Right atrium auricular region (tissue), 2 donors: ENCODE measurements around the gene METRN. TPM values are rescaled to one million over a fixed set of nuclear protein-coding genes. Genes with fewer than 3 reads are reported as not detected.

Experiments
- DNase-seq: peaks from one replicate; pipeline ENCODE4 v3.0.0-alpha.2; 2019; ENCODE audit warnings: low spot score
- H3K27ac ChIP-seq, 2 donors: fragments of 200-600 bp; sonication (generic); 1 replicate in 1 of 2; 2 replicates in 1 of 2; pipeline ENCODE4 v1.5.1; 2016 to 2019
- H3K27me3 ChIP-seq, 2 donors: fragments of 200-600 bp; sonication (generic); one replicate each; pipeline versions ENCODE4 v1.5.1 to v1.6.0; 2017 to 2019
- H3K36me3 ChIP-seq: fragments of 200-600 bp; sonication (generic); one replicate; pipeline ENCODE4 v1.5.1; 2016
- H3K4me1 ChIP-seq, 2 donors: fragments of 200-600 bp; sonication (generic); one replicate each; pipeline versions ENCODE4 v1.5.1 to v1.6.0; 2017 to 2019
- H3K4me3 ChIP-seq, 2 donors: fragments of 200-600 bp; sonication (generic); 1 replicate in 1 of 2; 2 replicates in 1 of 2; pipeline ENCODE4 v1.5.1; 2017 to 2019; ENCODE audit warnings: mild to moderate bottlenecking in 1 of 2, moderate library complexity in 1 of 2
- H3K9me3 ChIP-seq, 2 donors: fragments of 200-600 bp; sonication (generic); one replicate each; pipeline ENCODE4 v1.5.1; 2019
- CTCF ChIP-seq, 2 donors: fragments of 200-600 bp; sonication (generic); IDR thresholded peaks; one replicate each; pipeline ENCODE4 v1.5.1; 2019; ENCODE audit warnings: antibody characterized with exemption in 2 of 2
- total RNA-seq, 2 donors: library from RNA; depleted of rRNA; stranded (reverse); fragments of >200 nt; gene quantifications; one replicate each; pipeline ENCODE4 v1.1.0, GENCODE V29; 2016

The METRN gene
- total RNA-seq, 2 donors from 2014 or later = 58.9 to 61.3 TPM

- H3K36me3 ChIP-seq = peaks cover 56% of the 10 kb centered on the region
- H3K27ac ChIP-seq = no peak overlapping the region
- peaks cover 0 to 5% of the 10 kb centered on the region in 2 donors for H3K4me1 ChIP-seq
- no peaks in the 10 kb centered on the region for H3K27me3 ChIP-seq
- no peak for TF ChIP-seq CTCF (IDR thresholded peaks at IDR 0.05)
- no peaks in the 10 kb centered on the region for H3K9me3 ChIP-seq
- no peak for DNase-seq
- no peak overlapping the region for H3K4me3 ChIP-seq
These were observed 18.7 kb downstream of the METRN start for GRCh38 chr16:733382-734207.

GRCh38 chr16:734208-734980, 19.5 kb downstream of the METRN start:
- no peak for TF ChIP-seq CTCF (IDR thresholded peaks at IDR 0.05)
- H3K36me3 ChIP-seq = peaks cover 56% of the 10 kb centered on the region
- H3K9me3 ChIP-seq = no peaks in the 10 kb centered on the region
- H3K4me3 ChIP-seq = no peak overlapping the region
- H3K27ac ChIP-seq = no peak overlapping the region
- no peaks in the 10 kb centered on the region for H3K4me1 ChIP-seq
- no peaks in the 10 kb centered on the region for H3K27me3 ChIP-seq
- no peak for DNase-seq

- Histone ChIP-seq H3K36me3 (peaks cover 56% of the 10 kb centered on the region), H3K4me3 (no peak overlapping the region), H3K9me3 (no peaks in the 10 kb centered on the region), H3K4me1 (peaks cover 0 to 7% of the 10 kb centered on the region in 2 donors), H3K27me3 (no peaks in the 10 kb centered on the region), H3K27ac (no peak overlapping the region)
- DNase-seq = no peak
- no peak for TF ChIP-seq CTCF (IDR thresholded peaks at IDR 0.05)
These were observed 20.3 kb downstream of the METRN start for GRCh38 chr16:734981-735881.

GRCh38 chr16:735982-736453, 21.1 kb downstream of the METRN start:
- H3K4me3 ChIP-seq = no peak overlapping the region
- H3K4me1 ChIP-seq = peaks cover 0 to 10% of the 10 kb centered on the region in 2 donors
- peaks cover 56% of the 10 kb centered on the region for H3K36me3 ChIP-seq
- H3K9me3 ChIP-seq = no peaks in the 10 kb centered on the region
- no peaks in the 10 kb centered on the region for H3K27me3 ChIP-seq
- no peak for TF ChIP-seq CTCF (IDR thresholded peaks at IDR 0.05)
- DNase-seq = no peak
- no peak overlapping the region for H3K27ac ChIP-seq

- DNase-seq = no peak
- no peak overlapping the region for H3K27ac ChIP-seq
- H3K4me3 ChIP-seq = no peak overlapping the region
- H3K27me3 ChIP-seq = no peaks in the 10 kb centered on the region
- TF ChIP-seq CTCF (IDR thresholded peaks at IDR 0.05) = no peak
- peaks cover 47% of the 10 kb centered on the region for H3K36me3 ChIP-seq
- no peaks in the 10 kb centered on the region for H3K9me3 ChIP-seq
- H3K4me1 ChIP-seq = peaks cover 0 to 13% of the 10 kb centered on the region in 2 donors
These were observed 22.1 kb downstream of the METRN start for GRCh38 chr16:736936-737481.
